Smooth muscle cell (in vitro differentiated cells): ENCODE results near the gene SHKBP1. TPM values are rescaled to one million over a fixed set of nuclear protein-coding genes. Genes with fewer than 3 reads are reported as not detected.
"Not testable (repeated sequence)": the region's sequence is repeated elsewhere in the genome, so short reads cannot be mapped to it uniquely, and the experiment has no call there.

Experiments
- DNase-seq: peaks from one replicate; lab custom pipeline; 2025; ENCODE audit not compliant: unreplicated experiment; lab: John Stamatoyannopoulos, UW
- H2AFZ ChIP-seq: fragments of 200-600 bp; sonication (generic); 2 replicates; pipeline ENCODE4 v1.6.0; 2016; ENCODE audit warnings: antibody characterized with exemption, low read depth, mild to moderate bottlenecking
- H3F3A ChIP-seq: fragments of 200-600 bp; sonication (generic); 2 replicates; pipeline ENCODE4 v1.6.0; 2017; ENCODE audit warnings: antibody characterized with exemption, low read depth
- H3K27ac ChIP-seq: fragments of 200-600 bp; sonication (generic); 2 replicates; pipeline ENCODE4 v1.5.1; 2016; ENCODE audit warnings: low read depth, mild to moderate bottlenecking
- H3K27me3 ChIP-seq: fragments of 200-600 bp; sonication (generic); 2 replicates; pipeline ENCODE4 v1.6.1; 2016; ENCODE audit warnings: low read depth, mild to moderate bottlenecking
- H3K36me3 ChIP-seq: fragments of 200-600 bp; sonication (generic); 2 replicates; pipeline ENCODE4 v1.5.1; 2016; ENCODE audit warnings: low read depth
- H3K4me1 ChIP-seq: fragments of 200-600 bp; sonication (generic); 2 replicates; pipeline ENCODE4 v1.5.1; 2016; ENCODE audit warnings: low read depth
- H3K4me2 ChIP-seq: fragments of 200-600 bp; sonication (generic); 2 replicates; pipeline ENCODE4 v1.6.0; 2016; ENCODE audit warnings: mild to moderate bottlenecking
- H3K4me3 ChIP-seq: fragments of 200-600 bp; sonication (generic); 2 replicates; pipeline ENCODE4 v1.5.1; 2016; ENCODE audit warnings: mild to moderate bottlenecking
- H3K79me2 ChIP-seq: fragments of 200-600 bp; sonication (generic); 2 replicates; pipeline ENCODE4 v1.6.0; 2016; ENCODE audit warnings: low read depth, mild to moderate bottlenecking
- H3K9ac ChIP-seq: fragments of 200-600 bp; sonication (generic); 2 replicates; pipeline ENCODE4 v1.6.0; 2016; ENCODE audit warnings: low read depth
- H3K9me3 ChIP-seq: fragments of 200-600 bp; sonication (generic); replicated peaks from 2 replicates; pipeline ENCODE4 v1.5.1; 2016; ENCODE audit warnings: low read depth
- H4K20me1 ChIP-seq: fragments of 200-600 bp; sonication (generic); 2 replicates; pipeline ENCODE4 v1.6.0; 2016; ENCODE audit warnings: low read depth
- WGBS: methylation state at CpG from one replicate; pipeline ENCODE4 v1.1.7; 2016; ENCODE audit warnings: low lambda C conversion rate; 5-methylcytosine and 5-hydroxymethylcytosine counted together
- polyA plus RNA-seq: library from polyadenylated mRNA; unstranded; fragments of >200 nt; fragmentation: Nextera tagmentation; extraction: Ambion mirVana; gene quantifications from 2 replicates; pipeline ENCODE4 v1.2.1, GENCODE V29; 2016
- total RNA-seq: library from RNA; depleted of rRNA; stranded (reverse); fragments of >200 nt; gene quantifications from 2 replicates; pipeline ENCODE4 v1.2.3, GENCODE V29; 2014
- TF ChIP-seq, protein P1 (sequence below): fragments of 200-600 bp; sonication (generic); IDR thresholded peaks from 2 replicates; pipeline ENCODE4 v1.5.1; 2017; ENCODE audit warnings: borderline replicate concordance, mild to moderate bottlenecking, antibody characterized with exemption; ENCODE audit not compliant: insufficient read depth, poor library complexity, severe bottlenecking

The SHKBP1 gene
- total and polyA plus RNA-seq, 2 experiments from 2014 or later: 40.9 to 90.8 TPM

- no peak overlapping the region for H3K4me2 ChIP-seq
- TF ChIP-seq, protein P1, sequence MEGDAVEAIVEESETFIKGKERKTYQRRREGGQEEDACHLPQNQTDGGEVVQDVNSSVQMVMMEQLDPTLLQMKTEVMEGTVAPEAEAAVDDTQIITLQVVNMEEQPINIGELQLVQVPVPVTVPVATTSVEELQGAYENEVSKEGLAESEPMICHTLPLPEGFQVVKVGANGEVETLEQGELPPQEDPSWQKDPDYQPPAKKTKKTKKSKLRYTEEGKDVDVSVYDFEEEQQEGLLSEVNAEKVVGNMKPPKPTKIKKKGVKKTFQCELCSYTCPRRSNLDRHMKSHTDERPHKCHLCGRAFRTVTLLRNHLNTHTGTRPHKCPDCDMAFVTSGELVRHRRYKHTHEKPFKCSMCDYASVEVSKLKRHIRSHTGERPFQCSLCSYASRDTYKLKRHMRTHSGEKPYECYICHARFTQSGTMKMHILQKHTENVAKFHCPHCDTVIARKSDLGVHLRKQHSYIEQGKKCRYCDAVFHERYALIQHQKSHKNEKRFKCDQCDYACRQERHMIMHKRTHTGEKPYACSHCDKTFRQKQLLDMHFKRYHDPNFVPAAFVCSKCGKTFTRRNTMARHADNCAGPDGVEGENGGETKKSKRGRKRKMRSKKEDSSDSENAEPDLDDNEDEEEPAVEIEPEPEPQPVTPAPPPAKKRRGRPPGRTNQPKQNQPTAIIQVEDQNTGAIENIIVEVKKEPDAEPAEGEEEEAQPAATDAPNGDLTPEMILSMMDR: no peak
- DNase-seq: no peak
Observed at GRCh38 chr19:40534148-40534547, 42.5 kb upstream of the SHKBP1 start.

DNA sequence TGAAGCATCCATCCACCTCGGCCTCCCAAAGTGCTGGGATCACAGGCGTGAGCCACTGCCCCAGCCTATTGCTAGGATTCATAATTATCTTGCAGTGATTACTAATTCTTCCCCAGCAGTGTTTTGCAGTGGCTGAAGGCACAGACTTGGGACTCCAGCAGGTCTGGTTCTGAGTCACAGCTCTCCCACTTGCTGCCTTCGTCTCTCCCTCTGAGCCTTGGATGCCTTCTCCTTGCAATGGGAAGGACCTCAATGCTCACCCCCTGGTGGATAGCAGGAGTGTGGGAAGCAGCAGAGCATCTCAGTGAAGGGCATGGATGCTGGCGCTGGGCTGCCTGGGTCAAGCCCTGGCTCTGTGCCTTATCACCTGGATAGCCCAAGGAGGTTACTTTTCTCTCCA is 37.6 kb upstream of the SHKBP1 start:
- DNase-seq: no peak
- no peak overlapping the region for H3K4me3 ChIP-seq
- H3K4me1 ChIP-seq: no peaks in the 10 kb centered on the region
- no peaks in the 10 kb centered on the region for H3K27me3 ChIP-seq
- no peaks in the 10 kb centered on the region for H4K20me1 ChIP-seq
- H2AFZ ChIP-seq: no peak overlapping the region
- no peak overlapping the region for H3K27ac ChIP-seq
- WGBS: 76% methylated on average over 4 of the region's 4 CpGs
- H3K9ac ChIP-seq: no peak overlapping the region
- no peaks in the 10 kb centered on the region for H3K79me2 ChIP-seq
- no peak overlapping the region for H3K4me2 ChIP-seq
- TF ChIP-seq, protein P1: no peak
- H3K9me3 ChIP-seq: no peaks in the 10 kb centered on the region
- no peaks in the 10 kb centered on the region for H3F3A ChIP-seq
- no peaks in the 10 kb centered on the region for H3K36me3 ChIP-seq

More at GRCh38 chr19:40534148-40534547, 42.5 kb upstream of the SHKBP1 start:
- H3K36me3 ChIP-seq: no peaks in the 10 kb centered on the region
- H4K20me1 ChIP-seq: no peaks in the 10 kb centered on the region
- WGBS: 79% methylated on average over 4 of the region's 4 CpGs
- no peaks in the 10 kb centered on the region for H3F3A ChIP-seq
- H3K4me3 ChIP-seq: no peak overlapping the region
- H3K4me1 ChIP-seq: no peaks in the 10 kb centered on the region
- H3K79me2 ChIP-seq: no peaks in the 10 kb centered on the region
- H3K9ac ChIP-seq: no peak overlapping the region
- no peak overlapping the region for H3K27ac ChIP-seq
- no peaks in the 10 kb centered on the region for H3K27me3 ChIP-seq
- H3K9me3 ChIP-seq: no peaks in the 10 kb centered on the region
- no peak overlapping the region for H2AFZ ChIP-seq

DNA sequence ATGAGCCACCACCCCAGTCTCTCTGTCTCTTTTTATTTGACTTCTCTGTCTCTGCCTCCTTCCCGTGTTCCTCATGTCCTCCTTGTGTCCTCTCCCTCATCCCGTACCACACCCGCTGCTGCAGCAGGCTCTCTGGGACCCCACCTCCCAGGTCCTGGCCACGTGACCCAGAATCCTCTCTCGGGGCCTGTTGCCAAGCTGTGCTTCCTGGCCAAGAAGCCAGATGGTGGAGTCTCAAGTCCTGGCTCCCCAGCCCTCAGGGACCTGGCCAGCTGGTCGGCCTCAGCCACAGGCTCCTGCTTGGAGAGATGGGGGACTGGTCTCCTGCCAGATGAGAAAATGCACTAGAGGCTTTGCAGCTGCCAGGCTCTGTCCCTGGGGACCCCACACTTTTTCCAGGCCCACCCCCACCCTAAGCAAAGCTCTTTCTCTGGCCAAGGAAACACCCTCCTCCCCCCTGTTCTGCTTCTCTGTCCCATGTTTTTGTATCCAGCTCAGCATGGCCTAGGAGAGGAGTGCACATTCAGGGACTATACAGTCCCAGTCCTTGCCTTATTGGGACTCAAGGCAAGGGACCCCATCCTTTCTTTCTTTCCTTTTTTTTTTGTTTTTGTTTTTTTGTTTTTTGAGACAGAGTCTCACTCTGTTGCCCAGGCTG is 34.3 kb upstream of the SHKBP1 start:
- no peak for DNase-seq
- H4K20me1 ChIP-seq: no peaks in the 10 kb centered on the region
- no peak overlapping the region for H2AFZ ChIP-seq
- no peaks in the 10 kb centered on the region for H3K27me3 ChIP-seq
- H3K36me3 ChIP-seq: no peaks in the 10 kb centered on the region
- H3K79me2 ChIP-seq: no peaks in the 10 kb centered on the region
- no peaks in the 10 kb centered on the region for H3K4me1 ChIP-seq
- H3K27ac ChIP-seq: no peak overlapping the region
- WGBS: 87% methylated on average over 6 of the region's 6 CpGs
- no peak overlapping the region for H3K4me3 ChIP-seq
- no peak overlapping the region for H3K4me2 ChIP-seq
- TF ChIP-seq, protein P1: no peak
- H3K9ac ChIP-seq: no peak overlapping the region
- H3K9me3 ChIP-seq: peaks cover 3% of the 10 kb centered on the region
- no peaks in the 10 kb centered on the region for H3F3A ChIP-seq

GRCh38 chr19:40543029-40543597 is 33.6 kb upstream of the SHKBP1 start:
- H3K9me3 ChIP-seq: peaks cover 3% of the 10 kb centered on the region
- TF ChIP-seq, protein P1: no peak
- H3F3A ChIP-seq: no peaks in the 10 kb centered on the region
- WGBS: 94% methylated on average over 6 of the region's 6 CpGs
- no peak overlapping the region for H3K27ac ChIP-seq
- no peak overlapping the region for H3K9ac ChIP-seq
- H3K4me3 ChIP-seq: no peak overlapping the region
- H3K4me2 ChIP-seq: no peak overlapping the region
- H3K36me3 ChIP-seq: no peaks in the 10 kb centered on the region
- H3K79me2 ChIP-seq: no peaks in the 10 kb centered on the region
- H4K20me1 ChIP-seq: no peaks in the 10 kb centered on the region
- H3K27me3 ChIP-seq: peaks cover 6% of the 10 kb centered on the region
- DNase-seq: no peak
- H2AFZ ChIP-seq: no peak overlapping the region
- H3K4me1 ChIP-seq: no peaks in the 10 kb centered on the region

DNA sequence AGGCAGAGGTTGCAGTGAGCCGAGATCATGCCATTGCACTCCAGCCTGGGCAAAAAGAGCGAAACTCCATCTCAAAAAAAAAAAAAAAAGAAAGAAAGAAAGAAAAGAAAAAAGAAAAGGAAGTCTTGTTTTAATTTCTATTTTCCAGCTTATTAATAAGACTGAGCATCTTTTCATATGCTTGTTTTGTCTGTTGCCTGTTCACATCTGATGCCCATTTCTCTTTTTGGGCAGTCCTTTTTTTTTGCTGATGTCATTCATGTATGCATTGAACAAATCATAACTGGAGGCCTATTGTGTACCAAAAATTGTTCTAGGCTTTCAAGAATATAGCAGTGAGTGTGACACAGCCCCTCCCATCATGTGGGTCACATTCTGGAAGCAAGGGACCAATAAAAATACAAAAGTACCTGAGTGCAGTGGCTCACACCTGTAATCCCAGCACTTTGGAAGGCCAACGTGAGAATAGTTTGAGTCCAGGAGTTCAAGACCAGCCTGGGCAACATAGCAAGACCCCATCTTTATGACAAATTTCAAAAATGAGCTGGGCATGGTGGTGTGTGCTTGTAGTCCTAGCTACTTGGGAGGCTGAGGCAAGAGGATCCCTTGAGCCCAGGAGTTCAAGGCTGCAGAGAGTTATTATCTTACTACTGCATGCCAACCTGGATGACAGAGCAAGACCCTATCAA is 30.4 kb upstream of the SHKBP1 start:
- not testable (repeated sequence) for DNase-seq, H3K27ac ChIP-seq, H3K9me3 ChIP-seq, H3K4me2 ChIP-seq, H4K20me1 ChIP-seq, H3K4me3 ChIP-seq, H3K9ac ChIP-seq, H3F3A ChIP-seq, H3K79me2 ChIP-seq, H2AFZ ChIP-seq, H3K4me1 ChIP-seq, H3K36me3 ChIP-seq
- peaks cover 24% of the 10 kb centered on the region for H3K27me3 ChIP-seq
- WGBS: 71% methylated on average over 3 of the region's 3 CpGs
